Lower leg skin (tissue), 3 donors: ENCODE results near the gene CDCA8.

ENCODE experiments used
- POLR2A ChIP-seq, 2 donors: fragments of 450-650 bp; IDR thresholded peaks; one replicate each; pipeline ENCODE4 v1.6.1; 2016 to 2017; ENCODE audit warnings: antibody characterized with exemption in 2 of 2, mild to moderate bottlenecking in 1 of 2, moderate library complexity in 1 of 2
- TF ChIP-seq, protein P1 (sequence below), 3 donors: fragments of 450-650 bp; IDR thresholded peaks; one replicate each; pipeline ENCODE4 v1.5.1; 2016; ENCODE audit warnings: antibody characterized with exemption in 3 of 3, mild to moderate bottlenecking in 3 of 3, moderate library complexity in 2 of 3

DNA sequence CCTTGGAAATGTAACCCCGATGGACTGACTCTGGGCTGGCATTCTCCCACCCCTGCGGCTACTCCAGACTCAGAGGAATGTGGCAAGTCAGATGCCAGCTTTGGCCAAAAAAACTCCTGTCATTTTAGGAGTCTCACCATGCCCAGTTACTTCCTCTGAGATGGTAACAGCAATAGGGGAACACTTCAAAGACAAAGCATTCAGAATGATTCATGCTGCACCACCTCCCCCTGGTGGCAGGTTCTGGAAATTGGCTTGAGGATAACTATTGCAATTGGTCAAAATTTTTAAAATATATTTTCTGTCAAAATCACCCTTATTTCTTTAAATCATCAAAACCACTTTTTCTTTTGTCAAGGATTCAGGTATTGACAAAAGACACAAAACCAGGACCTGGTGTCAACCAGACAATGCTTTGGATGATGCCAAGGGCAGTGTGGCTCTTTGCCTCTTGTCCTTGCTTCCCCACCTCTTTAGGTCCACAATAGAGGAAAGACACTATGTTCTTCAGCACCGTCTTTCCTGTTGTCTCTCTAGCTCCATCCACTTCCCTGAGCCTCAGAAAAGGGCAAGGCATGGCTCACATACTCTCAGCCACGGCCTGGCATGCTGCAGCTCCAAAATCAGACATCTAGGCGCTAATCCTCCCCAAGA is 9.9 kb upstream of the CDCA8 start:
- TF ChIP-seq, protein P1, sequence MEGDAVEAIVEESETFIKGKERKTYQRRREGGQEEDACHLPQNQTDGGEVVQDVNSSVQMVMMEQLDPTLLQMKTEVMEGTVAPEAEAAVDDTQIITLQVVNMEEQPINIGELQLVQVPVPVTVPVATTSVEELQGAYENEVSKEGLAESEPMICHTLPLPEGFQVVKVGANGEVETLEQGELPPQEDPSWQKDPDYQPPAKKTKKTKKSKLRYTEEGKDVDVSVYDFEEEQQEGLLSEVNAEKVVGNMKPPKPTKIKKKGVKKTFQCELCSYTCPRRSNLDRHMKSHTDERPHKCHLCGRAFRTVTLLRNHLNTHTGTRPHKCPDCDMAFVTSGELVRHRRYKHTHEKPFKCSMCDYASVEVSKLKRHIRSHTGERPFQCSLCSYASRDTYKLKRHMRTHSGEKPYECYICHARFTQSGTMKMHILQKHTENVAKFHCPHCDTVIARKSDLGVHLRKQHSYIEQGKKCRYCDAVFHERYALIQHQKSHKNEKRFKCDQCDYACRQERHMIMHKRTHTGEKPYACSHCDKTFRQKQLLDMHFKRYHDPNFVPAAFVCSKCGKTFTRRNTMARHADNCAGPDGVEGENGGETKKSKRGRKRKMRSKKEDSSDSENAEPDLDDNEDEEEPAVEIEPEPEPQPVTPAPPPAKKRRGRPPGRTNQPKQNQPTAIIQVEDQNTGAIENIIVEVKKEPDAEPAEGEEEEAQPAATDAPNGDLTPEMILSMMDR (IDR thresholded peaks at IDR 0.05): peak in 1 of 3 donors; percentile 87
- no peak for TF ChIP-seq POLR2A (IDR thresholded peaks at IDR 0.05)
